ENCODE data around the gene CHADL. TPM values are rescaled to one million over a fixed set of nuclear protein-coding genes. Genes with fewer than 3 reads are reported as not detected.

Gene CHADL
- total RNA-seq, 3 donors from 2014 or later: 1.3 to 3.7 (median 1.4) TPM

DNA sequence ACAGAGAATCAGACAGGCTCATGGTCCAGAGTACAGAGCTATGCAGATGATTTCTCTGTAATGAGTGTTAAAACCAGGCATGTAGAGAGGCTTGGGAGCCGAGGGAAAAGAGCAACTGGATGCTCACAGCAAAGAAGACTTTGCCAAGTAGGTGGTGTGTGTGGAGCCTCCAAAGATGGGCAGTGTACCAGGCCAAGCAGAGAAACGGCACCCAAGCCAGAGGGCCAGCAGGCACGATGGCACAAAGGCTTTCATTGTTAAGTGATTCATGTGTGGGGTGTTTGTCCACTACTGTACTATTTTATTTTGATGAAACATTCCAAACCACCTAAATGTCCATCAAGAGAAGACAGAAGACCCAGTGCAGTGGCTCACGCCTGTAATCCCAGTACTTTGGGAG is 34.1 kb upstream of the CHADL start:
- no peaks in the 10 kb centered on the region for H3K36me3 ChIP-seq
- H3K27me3 ChIP-seq: no peaks in the 10 kb centered on the region
- no peak overlapping the region for H3K27ac ChIP-seq
- TF ChIP-seq, protein P1, sequence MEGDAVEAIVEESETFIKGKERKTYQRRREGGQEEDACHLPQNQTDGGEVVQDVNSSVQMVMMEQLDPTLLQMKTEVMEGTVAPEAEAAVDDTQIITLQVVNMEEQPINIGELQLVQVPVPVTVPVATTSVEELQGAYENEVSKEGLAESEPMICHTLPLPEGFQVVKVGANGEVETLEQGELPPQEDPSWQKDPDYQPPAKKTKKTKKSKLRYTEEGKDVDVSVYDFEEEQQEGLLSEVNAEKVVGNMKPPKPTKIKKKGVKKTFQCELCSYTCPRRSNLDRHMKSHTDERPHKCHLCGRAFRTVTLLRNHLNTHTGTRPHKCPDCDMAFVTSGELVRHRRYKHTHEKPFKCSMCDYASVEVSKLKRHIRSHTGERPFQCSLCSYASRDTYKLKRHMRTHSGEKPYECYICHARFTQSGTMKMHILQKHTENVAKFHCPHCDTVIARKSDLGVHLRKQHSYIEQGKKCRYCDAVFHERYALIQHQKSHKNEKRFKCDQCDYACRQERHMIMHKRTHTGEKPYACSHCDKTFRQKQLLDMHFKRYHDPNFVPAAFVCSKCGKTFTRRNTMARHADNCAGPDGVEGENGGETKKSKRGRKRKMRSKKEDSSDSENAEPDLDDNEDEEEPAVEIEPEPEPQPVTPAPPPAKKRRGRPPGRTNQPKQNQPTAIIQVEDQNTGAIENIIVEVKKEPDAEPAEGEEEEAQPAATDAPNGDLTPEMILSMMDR (IDR thresholded peaks at IDR 0.05): no peak
- TF ChIP-seq POLR2A (IDR thresholded peaks at IDR 0.05): no peak
- no peak for TF ChIP-seq POLR2AphosphoS5 (IDR thresholded peaks at IDR 0.05)
- no peak overlapping the region for H3K4me3 ChIP-seq
- H3K4me1 ChIP-seq: peaks cover 0 to 13% of the 10 kb centered on the region in 2 donors
- DNase-seq (ENCODE audit: low spot score in 2 of 2): peak; percentile 66 to 69
- no peaks in the 10 kb centered on the region for H3K9me3 ChIP-seq
- intact Hi-C loops (cut with DNase I; ENCODE audit: low total_unique reads): no loop called here

DNA sequence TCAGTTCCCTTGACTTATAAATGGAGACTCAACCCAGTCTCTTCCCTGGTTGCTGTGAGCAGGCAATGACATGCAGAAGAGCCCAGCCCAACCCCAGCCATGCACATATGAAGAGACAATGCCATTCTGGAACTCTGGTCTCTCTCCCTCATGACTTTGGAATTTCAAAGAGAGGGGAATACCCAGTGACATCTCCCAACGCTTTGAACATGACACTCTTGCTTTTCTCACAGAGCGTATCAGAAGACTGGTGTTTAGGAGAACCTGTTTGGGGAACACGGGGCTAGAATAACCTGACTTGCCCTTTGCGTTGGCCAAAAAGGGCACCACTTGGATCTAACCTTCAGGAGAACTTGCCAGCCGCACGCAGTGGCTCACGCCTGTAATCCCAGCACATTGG is 32.4 kb upstream of the CHADL start:
- intact Hi-C loops (cut with DNase I; ENCODE audit: low total_unique reads): no loop called here
- DNase-seq (ENCODE audit: low spot score in 2 of 2): no peak
- no peaks in the 10 kb centered on the region for H3K27me3 ChIP-seq
- H3K36me3 ChIP-seq: no peaks in the 10 kb centered on the region
- no peaks in the 10 kb centered on the region for H3K9me3 ChIP-seq
- H3K27ac ChIP-seq: peak overlapping the region in 1 of 2 donors; percentile 75
- TF ChIP-seq POLR2AphosphoS5 (IDR thresholded peaks at IDR 0.05) (no peak), POLR2A (IDR thresholded peaks at IDR 0.05) (no peak)
- TF ChIP-seq, protein P1 (IDR thresholded peaks at IDR 0.05): no peak
- peaks cover 0 to 13% of the 10 kb centered on the region in 2 donors for H3K4me1 ChIP-seq
- no peak overlapping the region for H3K4me3 ChIP-seq

DNA sequence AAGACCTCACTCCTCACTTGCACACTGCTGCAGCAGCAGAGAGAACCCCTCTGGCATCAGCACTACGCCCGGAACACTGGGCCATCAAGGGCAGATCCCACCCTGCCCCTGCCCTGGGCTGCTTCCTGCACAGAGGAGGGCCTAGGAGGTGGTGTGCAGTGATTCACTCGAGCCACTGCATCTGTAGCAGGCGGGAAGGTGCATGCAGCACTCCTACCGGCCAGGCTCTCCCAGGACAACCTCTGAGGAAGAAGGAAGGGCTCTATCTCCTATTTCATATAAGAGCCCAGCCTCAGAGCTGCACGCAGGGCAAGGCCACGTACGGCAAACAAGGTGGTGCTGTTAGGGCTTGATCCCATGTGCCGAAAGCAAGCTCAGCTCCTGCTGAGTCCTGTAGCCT is 31.1 kb upstream of the CHADL start:
- Histone ChIP-seq H3K27ac (peak overlapping the region; percentile 56 to 75), H3K27me3 (no peaks in the 10 kb centered on the region), H3K36me3 (peaks cover 5% of the 10 kb centered on the region), H3K4me3 (no peak overlapping the region), H3K9me3 (no peaks in the 10 kb centered on the region), H3K4me1 (peaks cover 0 to 13% of the 10 kb centered on the region in 2 donors)
- intact Hi-C loops (cut with DNase I; ENCODE audit: low total_unique reads): no loop called here
- no peak for DNase-seq (ENCODE audit: low spot score in 2 of 2)
- TF ChIP-seq POLR2AphosphoS5 (IDR thresholded peaks at IDR 0.05) (no peak), POLR2A (IDR thresholded peaks at IDR 0.05) (no peak)
- TF ChIP-seq, protein P1 (IDR thresholded peaks at IDR 0.05): peak in 2 of 3 donors; percentile 26 to 27

DNA sequence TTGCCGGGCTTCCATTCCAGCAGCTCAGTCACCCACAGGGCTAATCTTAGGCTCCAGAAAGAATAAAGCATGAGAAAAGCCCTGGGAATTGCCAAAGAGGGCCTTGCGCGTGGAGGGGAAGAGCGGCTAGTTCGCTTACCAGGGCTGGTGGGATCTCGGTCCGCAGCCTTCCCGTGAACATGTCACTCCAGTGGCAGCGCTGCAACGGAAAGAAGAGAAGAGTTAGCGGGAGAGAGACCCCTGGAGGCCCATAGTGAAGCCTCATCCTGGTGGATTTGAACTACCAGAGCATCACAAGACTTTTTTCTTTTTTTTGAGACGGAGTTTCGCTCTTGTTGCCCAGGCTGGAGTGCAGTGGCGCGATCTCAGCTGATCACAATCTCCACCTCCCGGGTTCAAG is 27.2 kb upstream of the CHADL start:
- no peak overlapping the region for H3K4me3 ChIP-seq
- intact Hi-C loops (cut with DNase I; ENCODE audit: low total_unique reads): no loop called here
- no peak for TF ChIP-seq POLR2A (IDR thresholded peaks at IDR 0.05)
- TF ChIP-seq, protein P1 (IDR thresholded peaks at IDR 0.05): no peak
- TF ChIP-seq POLR2AphosphoS5 (IDR thresholded peaks at IDR 0.05): no peak
- no peak for DNase-seq (ENCODE audit: low spot score in 2 of 2)
- peaks cover 5% of the 10 kb centered on the region for H3K36me3 ChIP-seq
- no peaks in the 10 kb centered on the region for H3K27me3 ChIP-seq
- no peaks in the 10 kb centered on the region for H3K9me3 ChIP-seq
- no peak overlapping the region for H3K27ac ChIP-seq
- H3K4me1 ChIP-seq: peaks cover 0 to 12% of the 10 kb centered on the region in 2 donors

GRCh38 chr22:41264408-41264941 is 23.7 kb upstream of the CHADL start:
- Histone ChIP-seq H3K27me3 (no peaks in the 10 kb centered on the region), H3K36me3 (peaks cover 5% of the 10 kb centered on the region), H3K4me1 (no peaks in the 10 kb centered on the region), H3K27ac (no peak overlapping the region), H3K9me3 (no peaks in the 10 kb centered on the region), H3K4me3 (no peak overlapping the region)
- intact Hi-C loops (cut with DNase I; ENCODE audit: low total_unique reads): no loop called here
- no peak for TF ChIP-seq POLR2AphosphoS5 (IDR thresholded peaks at IDR 0.05)
- no peak for TF ChIP-seq POLR2A (IDR thresholded peaks at IDR 0.05)
- TF ChIP-seq, protein P1 (IDR thresholded peaks at IDR 0.05): no peak
- DNase-seq (ENCODE audit: low spot score in 2 of 2): no peak
